GM21381 (cell line): ENCODE data around the gene PCDHGA4.
A peak's percentile ranks its signal among the peaks of the same experiment; 100 is the strongest.
"Not testable (repeated sequence)": the region's sequence is repeated elsewhere in the genome, so short reads cannot be mapped to it uniquely, and the experiment has no call there.

ENCODE experiments used
- ATAC-seq: cut with Tn5 transposase; IDR thresholded peaks from one replicate; pipeline ENCODE4 v1.9.1; 2021; ENCODE audit warnings: mild to moderate bottlenecking, moderate library complexity; ENCODE audit not compliant: unreplicated experiment

Gene PCDHGA4

DNA sequence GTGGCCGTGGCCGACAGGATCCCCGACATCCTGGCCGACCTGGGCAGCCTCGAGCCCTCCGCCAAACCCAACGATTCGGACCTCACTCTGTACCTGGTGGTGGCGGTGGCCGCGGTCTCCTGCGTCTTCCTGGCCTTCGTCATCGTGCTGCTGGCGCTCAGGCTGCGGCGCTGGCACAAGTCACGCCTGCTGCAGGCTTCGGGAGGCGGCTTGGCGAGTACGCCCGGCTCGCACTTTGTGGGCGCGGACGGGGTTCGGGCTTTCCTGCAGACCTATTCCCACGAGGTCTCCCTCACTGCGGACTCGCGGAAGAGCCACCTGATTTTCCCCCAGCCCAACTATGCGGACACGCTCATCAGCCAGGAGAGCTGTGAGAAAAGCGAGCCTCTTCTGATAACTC is 8.8 kb upstream of the PCDHGA4 start:
- not testable (repeated sequence) for ATAC-seq

DNA sequence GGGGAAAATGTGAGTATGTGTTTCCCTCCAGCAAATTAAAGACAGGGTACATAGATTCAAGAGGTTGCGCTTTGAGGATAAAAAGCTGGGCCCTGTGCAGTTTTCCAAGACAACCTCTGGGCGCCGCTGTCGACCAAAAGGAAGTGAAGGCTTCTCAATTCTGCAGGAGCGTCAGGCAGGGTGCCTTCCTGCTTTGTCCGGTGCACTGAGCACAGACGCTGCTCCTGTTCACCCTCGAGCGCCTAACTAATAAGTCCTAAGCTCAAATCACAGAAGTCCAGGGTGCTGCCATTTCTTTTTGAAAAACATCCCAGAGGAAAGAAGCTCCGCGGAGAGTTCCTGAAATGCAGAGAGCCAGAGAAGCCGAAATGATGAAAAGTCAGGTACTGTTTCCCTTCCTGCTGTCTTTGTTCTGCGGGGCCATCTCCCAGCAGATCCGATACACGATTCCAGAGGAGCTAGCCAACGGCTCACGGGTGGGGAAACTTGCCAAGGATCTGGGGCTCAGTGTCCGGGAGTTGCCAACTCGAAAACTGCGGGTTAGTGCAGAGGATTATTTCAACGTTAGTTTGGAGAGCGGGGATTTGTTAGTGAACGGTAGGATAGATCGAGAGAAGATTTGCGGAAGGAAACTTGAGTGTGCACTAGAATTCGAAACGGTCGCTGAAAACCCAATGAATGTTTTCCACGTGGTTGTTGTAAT is 4.8 kb upstream of the PCDHGA4 start, which contains the start of gene PCDHGB1:
TSS of gene PCDHGB1 (plus strand) at position 183 of the 703 bp plus-strand sequence. CDS start at position 345, 162 bp downstream.
- no peak for ATAC-seq

DNA sequence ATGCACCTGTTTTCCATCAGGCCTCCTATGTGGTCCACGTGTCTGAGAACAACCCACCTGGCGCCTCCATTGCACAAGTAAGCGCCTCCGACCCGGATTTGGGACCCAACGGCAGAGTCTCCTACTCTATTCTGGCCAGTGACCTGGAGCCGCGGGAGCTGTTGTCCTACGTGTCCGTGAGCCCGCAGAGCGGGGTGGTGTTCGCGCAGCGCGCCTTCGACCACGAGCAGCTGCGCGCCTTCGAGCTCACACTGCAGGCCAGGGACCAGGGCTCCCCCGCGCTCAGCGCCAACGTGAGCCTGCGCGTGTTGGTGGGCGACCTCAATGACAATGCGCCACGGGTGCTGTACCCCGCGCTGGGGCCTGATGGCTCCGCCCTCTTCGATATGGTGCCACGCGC is 3.2 kb upstream of the PCDHGA4 start:
- ATAC-seq, result no peak

DNA sequence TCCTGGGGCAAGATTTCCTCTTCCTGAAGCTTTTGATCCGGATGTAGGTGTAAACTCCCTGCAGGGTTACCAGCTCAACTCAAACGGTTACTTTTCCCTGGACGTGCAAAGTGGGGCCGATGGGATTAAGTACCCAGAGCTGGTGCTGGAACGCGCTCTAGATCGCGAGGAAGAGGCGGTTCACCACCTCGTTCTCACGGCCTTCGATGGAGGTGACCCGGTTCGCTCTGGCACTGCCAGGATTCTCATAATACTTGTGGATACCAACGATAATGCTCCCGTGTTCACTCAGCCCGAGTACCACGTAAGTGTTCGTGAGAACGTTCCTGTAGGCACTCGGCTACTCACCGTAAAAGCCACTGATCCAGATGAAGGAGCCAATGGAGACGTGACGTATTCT is 820 bp downstream of the PCDHGA4 start:
- ATAC-seq, result no peak

DNA sequence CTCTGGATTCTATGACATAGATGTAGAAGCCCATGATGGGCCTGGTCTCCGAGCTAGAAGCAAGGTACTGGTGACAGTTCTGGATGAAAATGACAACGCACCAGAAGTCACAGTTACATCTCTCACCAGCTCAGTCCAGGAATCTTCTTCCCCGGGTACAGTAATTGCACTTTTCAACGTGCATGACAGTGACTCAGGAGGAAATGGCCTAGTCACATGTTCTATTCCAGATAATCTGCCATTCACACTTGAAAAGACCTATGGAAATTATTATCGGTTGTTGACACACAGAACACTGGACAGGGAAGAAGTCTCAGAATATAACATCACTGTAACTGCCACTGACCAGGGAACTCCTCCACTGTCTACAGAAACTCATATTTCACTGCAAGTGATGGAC is 1.3 kb downstream of the PCDHGA4 start:
- ATAC-seq, result no peak

DNA sequence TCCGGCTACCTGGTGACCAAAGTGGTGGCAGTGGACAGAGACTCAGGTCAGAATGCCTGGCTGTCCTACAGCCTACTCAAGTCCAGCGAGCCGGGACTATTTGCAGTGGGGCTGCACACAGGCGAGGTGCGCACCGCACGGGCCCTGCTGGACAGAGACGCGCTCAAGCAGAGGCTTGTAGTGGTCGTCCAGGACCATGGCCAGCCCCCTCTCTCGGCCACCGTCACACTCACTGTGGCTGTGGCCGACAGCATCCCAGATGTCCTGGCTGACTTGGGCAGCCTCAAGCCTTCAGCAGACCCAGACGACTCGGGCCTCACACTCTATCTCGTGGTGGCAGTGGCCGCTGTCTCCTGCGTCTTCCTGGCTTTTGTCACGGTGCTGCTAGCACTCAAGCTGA is 2.1 kb downstream of the PCDHGA4 start:
- no peak for ATAC-seq

DNA sequence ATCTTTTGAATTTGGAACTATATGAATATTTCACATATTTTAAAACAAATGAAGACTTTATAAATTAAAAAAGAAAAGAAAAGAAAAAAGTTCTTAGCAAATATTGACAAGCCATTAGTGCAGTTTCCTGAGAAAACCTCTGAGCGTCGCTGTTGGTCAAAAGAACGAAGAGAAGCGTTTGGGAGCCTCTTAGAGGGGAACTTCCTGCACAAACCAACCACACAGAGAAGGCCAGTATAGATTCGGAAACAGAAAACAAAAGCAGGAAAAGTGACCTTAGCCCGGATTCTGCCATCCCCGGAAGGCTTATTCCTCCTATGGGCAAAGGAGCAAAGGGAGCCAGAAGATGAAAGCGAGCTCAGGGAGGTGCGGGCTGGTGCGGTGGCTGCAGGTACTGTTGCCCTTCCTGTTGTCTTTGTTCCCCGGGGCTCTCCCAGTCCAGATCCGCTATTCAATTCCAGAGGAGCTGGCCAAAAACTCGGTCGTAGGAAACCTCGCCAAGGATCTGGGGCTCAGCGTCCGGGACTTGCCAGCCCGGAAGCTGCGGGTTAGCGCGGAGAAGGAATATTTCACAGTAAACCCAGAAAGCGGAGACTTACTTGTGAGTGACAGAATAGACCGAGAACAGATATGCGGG is 5.1 kb downstream of the PCDHGA4 start, which contains the start of gene PCDHGB2:
TSS of gene PCDHGB2 (plus strand) at position 205 of the 637 bp plus-strand sequence. CDS start at position 347, 142 bp downstream.
- no peak for ATAC-seq

DNA sequence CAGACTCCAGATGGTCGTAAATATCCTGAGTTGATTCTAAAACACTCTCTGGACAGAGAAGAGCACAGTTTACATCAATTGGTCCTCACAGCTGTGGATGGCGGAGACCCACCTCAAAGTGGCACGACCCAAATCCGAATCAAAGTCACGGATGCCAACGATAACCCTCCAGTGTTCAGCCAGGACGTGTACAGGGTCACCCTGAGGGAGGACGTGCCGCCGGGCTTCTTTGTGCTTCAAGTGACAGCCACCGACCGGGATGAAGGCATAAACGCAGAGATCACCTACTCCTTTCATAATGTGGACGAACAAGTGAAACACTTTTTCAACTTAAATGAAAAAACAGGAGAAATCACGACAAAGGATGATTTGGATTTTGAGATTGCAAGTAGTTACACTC is 5.9 kb downstream of the PCDHGA4 start:
- ATAC-seq, result no peak

DNA sequence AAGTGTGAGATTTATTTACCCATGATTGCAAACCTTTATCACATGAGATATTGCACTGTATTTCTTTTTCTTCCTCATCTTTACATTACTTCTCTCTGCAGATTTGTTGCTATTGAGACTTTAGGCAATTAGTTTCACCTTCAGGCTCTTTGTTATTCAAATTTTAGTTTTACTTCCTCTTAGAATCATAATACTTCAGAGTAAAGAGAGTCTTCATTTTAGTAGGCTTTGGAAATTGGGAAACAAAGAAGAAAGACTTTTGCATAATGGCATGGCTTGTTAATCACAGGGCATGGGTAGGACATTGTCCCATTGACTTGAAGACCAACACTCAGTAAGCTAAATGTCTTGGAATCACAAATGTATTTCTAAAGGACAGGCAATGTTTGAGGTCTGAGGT is 7.9 kb downstream of the PCDHGA4 start:
- ATAC-seq, result no peak

DNA sequence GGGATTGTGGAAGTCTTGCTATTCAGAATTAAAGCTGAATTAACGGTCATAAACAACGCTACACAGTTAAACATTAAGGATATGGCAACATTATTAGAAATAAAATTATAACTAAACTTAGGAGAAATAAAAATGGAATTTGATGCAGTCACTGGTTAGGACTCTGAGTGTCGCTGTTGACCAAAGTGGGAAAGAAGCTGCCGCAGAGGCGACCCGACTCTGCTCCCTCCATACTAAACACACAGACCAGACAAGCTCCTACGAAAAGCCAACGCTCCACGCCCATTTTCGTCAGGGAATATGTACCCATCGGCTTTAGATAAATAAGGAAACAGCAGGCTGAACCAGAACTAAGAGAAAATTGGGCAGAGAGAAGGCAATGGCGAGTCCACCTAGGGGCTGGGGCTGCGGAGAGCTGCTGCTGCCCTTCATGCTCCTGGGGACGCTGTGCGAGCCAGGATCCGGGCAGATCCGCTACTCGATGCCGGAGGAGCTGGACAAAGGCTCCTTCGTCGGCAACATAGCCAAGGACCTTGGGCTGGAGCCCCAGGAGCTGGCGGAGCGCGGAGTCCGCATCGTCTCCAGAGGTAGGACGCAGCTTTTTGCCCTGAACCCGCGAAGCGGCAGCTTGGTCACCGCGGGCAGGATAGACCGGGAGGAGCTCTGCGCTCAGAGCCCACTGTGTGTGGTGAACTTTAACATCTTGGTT is 9.3 kb downstream of the PCDHGA4 start, which contains the start of gene PCDHGA5:
TSS of gene PCDHGA5 (plus strand) at position 211 of the 709 bp plus-strand sequence. CDS start at position 380, 169 bp downstream.
- ATAC-seq, result no peak

DNA sequence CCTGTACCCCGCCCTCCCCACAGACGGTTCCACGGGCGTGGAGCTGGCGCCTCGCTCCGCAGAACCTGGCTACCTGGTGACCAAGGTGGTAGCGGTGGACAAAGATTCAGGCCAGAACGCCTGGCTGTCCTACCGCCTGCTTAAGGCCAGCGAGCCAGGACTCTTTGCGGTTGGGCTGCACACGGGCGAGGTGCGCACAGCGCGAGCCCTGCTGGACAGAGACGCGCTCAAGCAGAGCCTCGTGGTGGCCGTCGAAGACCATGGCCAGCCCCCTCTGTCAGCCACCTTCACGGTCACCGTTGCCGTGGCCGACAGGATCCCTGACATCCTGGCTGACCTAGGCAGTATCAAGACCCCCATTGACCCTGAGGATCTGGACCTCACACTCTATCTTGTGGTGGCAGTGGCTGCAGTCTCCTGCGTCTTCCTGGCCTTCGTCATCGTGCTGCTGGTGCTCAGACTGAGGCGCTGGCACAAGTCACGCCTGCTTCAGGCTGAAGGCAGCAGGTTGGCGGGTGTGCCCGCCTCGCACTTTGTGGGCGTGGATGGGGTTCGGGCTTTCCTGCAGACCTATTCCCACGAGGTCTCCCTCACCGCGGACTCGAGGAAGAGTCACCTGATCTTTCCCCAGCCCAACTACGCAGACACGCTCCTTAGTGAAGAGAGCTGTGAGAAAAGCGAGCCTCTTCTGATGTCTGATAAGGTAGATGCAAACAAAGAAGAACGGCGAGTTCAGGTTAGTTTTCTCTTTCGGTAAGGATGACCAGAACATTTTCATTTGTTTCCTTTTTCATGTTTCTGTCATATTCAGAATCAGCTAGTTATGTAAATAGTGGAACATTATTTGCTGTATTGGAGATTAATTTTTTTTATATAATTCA is 11.4 kb downstream of the PCDHGA4 start:
- no peak for ATAC-seq

DNA sequence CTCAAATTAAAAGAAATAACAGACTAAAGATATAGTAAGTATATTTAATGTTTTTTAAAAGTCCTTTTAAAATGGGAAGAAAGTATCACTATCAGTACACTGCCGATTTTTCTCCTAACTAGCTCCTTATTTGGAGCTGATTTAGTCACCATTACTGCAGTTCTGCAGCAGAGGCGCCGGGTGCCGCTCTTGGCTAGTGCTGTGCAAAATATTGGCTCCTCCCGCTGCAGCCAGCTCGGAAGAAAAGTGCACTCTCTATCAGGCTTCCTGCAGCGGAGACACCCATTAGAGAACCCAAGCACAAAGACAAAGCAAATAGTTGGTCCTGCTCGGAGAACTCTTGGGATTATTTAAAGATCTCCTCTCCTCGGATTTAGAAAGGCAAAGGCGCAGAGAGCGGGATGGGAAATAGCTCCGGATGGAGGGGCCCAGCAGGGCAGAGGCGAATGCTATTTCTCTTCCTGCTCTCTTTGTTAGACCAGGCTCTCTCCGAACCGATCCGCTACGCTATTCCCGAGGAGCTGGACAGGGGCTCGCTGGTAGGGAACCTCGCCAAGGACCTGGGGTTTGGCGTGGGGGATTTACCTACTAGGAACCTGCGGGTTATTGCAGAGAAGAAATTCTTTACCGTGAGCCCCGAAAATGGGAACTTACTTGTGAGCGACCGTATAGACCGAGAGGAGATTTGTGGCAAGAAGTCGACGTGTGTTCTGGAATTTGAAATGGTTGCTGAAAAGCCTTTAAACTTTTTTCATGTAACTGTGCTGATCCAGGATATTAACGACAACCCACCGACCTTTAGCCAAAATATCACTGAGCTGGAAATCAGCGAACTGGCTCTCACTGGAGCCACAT is 15.4 kb downstream of the PCDHGA4 start, which contains the start of gene PCDHGB3:
TSS of gene PCDHGB3 (plus strand) at position 249 of the 855 bp plus-strand sequence. CDS start at position 402, 153 bp downstream.
- ATAC-seq, result peak; percentile 97

DNA sequence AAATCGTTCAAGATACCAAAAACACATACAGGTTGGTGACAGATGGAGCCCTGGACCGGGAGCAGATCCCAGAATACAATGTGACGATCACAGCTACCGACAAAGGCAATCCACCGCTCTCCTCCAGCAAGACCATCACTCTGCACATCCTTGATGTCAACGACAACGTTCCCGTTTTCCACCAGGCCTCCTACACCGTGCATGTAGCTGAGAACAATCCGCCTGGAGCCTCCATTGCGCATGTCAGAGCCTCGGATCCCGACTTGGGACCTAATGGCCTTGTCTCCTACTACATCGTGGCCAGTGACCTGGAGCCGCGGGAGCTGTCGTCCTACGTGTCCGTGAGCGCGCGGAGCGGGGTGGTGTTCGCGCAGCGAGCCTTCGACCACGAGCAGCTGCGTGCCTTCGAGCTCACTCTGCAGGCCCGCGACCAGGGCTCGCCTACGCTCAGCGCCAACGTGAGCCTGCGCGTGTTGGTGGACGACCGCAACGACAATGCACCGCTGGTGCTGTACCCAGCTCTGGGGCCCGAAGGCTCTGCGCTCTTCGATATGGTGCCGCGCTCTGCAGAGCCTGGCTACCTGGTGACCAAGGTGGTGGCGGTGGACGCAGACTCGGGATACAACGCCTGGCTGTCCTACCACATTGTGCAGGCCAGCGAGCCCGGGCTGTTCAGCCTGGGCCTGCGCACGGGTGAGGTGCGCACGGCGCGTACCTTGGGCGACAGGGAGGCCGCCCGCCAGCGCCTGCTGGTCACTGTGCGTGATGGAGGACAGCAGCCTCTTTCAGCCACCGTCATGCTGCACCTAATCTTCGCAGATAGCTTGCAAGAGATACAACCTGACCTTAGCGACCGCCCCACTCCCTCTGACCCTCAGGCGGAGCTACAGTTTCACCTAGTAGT is 17.0 kb downstream of the PCDHGA4 start:
- ATAC-seq, result no peak

DNA sequence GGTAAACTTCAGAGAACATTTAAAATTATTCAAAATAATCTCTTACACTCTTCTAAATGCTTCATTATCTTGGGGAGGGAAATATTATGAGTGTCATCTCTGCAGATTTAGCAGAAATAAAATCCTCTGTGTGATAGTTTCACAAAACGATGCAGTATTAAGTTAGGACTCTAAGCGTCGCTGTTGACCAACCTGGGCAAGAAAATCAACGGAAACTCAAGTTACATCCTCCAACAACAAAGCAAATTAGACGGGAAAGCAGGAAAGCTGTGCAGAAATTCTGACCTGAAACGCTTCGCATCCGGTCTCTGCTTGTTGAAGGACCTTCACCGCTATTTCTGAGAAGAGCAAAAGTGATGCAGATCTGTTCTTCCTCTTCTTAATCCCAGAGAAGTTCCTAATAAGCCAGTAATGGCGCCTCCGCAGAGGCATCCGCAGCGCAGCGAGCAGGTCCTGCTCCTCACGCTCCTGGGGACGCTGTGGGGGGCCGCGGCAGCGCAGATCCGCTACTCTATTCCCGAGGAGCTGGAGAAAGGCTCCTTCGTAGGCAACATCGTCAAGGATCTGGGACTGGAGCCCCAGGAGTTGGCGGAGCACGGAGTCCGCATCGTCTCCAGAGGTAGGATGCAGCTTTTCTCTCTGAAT is 19.0 kb downstream of the PCDHGA4 start, which contains the start of gene PCDHGA6:
TSS of gene PCDHGA6 (plus strand) at position 219 of the 645 bp plus-strand sequence. CDS start at position 412, 193 bp downstream.
- ATAC-seq, result no peak

DNA sequence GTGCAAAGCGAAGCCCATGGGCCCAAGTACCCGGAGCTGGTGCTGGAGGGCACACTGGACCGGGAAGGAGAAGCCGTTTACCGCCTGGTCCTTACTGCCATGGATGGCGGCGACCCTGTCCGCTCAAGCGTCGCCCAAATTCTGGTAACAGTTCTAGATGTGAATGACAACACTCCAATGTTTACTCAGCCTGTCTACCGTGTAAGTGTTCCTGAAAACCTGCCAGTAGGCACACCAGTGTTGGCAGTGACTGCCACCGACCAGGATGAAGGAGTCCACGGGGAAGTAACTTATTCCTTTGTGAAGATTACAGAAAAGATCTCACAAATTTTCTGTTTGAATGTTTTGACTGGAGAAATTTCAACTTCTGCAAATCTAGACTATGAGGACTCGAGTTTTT is 19.8 kb downstream of the PCDHGA4 start:
- no peak for ATAC-seq

DNA sequence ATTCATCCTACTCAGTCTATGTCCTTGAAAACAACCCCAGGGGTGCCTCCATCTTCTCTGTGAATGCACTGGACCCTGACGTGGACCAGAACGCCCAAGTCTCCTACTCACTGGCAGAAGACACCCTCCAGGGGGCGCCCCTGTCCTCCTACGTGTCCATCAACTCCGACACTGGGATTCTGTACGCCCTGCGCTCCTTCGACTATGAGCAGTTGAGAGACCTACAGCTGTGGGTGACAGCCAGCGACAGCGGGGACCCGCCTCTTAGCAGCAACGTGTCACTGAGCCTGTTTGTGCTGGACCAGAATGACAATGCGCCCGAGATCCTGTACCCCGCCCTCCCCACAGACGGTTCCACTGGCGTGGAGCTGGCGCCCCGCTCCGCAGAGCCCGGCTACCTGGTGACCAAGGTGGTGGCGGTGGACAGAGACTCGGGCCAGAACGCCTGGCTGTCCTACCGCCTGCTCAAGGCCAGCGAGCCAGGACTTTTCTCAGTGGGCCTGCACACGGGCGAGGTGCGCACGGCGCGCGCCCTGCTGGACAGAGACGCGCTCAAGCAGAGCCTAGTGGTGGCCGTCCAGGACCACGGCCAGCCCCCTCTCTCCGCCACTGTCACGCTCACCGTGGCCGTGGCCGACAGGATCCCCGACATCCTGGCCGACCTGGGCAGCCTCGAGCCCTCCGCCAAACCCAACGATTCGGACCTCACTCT is 20.8 kb downstream of the PCDHGA4 start:
- not testable (repeated sequence) for ATAC-seq
